ENCODE measurements around the gene HS6ST3.
"Not testable (repeated sequence)": the region's sequence is repeated elsewhere in the genome, so short reads cannot be mapped to it uniquely, and the experiment has no call there.

The HS6ST3 gene

DNA sequence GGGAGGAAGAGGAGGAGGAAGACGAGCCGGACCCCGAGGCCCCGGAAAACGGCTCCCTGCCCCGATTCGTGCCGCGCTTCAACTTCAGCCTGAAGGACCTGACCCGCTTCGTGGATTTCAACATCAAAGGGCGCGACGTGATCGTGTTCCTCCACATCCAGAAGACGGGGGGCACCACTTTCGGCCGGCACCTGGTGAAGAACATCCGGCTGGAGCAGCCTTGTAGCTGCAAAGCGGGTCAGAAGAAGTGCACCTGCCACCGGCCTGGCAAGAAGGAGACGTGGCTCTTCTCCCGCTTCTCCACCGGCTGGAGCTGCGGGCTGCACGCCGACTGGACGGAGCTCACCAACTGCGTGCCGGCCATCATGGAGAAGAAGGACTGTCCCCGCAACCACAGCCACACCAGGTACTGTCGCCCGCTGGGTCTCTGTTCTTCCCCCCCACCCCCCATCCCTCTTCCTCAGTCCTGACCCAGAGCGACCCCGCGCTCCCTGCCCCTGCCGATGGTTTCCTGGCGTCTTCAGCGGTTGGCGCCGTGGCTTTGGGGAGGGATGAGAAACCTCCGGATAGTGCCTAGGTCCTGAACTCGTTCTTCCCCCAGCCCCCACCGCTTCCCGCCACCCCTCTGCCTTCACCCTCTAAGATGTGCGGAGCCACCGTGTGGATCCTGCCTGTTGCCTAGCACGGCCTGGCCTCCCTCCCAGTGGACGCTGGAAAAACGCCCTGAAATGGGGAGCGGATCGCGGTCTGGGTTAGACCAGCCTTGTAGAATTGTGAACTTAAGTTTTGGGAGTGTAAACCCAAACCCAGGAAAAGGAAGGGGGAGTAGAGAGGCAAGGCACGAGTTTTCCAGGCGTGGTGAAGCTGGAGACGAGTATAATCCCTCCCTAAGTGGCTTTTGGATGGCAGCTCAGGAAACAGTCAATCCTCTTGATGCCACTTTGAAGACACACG lies 1.5 kb downstream of the HS6ST3 start:
- Histone ChIP-seq H3K27me3 (ENCODE audit: control insufficient read depth, insufficient read depth, low read length) (peaks cover 85% of the 10 kb centered on the region), H3K9me3 (ENCODE audit: control insufficient read depth, insufficient read depth, low read depth, low read length) (no peaks in the 10 kb centered on the region), H3K36me3 (ENCODE audit: control insufficient read depth, insufficient read depth, low read length) (no peaks in the 10 kb centered on the region), H3K27ac (ENCODE audit: low read depth, low read length) (no peak overlapping the region), H3K4me3 (ENCODE audit: low read depth, low read length) (peak overlapping the region; percentile 68), H3K9ac (ENCODE audit: low read length) (no peak overlapping the region), H3K4me1 (ENCODE audit: control insufficient read depth, insufficient read depth, low read length) (peaks cover 4% of the 10 kb centered on the region; the same call in 1 of the 2 replicates)

- H3K27me3 ChIP-seq (ENCODE audit: control insufficient read depth, insufficient read depth, low read length), result peaks cover 69% of the 10 kb centered on the region
- H3K36me3 ChIP-seq (ENCODE audit: control insufficient read depth, insufficient read depth, low read length), result no peaks in the 10 kb centered on the region
- H3K9ac ChIP-seq (ENCODE audit: low read length), result no peak overlapping the region
- H3K9me3 ChIP-seq (ENCODE audit: control insufficient read depth, insufficient read depth, low read depth, low read length), result no peaks in the 10 kb centered on the region
- H3K4me1 ChIP-seq (ENCODE audit: control insufficient read depth, insufficient read depth, low read length), result peaks cover 4% of the 10 kb centered on the region; the same call in 1 of the 2 replicates
- no peak overlapping the region for H3K4me3 ChIP-seq (ENCODE audit: low read depth, low read length)
- H3K27ac ChIP-seq (ENCODE audit: low read depth, low read length), result no peak overlapping the region
Observed at GRCh38 chr13:96093296-96094006, 3.5 kb downstream of the HS6ST3 start.

GRCh38 chr13:96100457-96101220 lies 10.7 kb downstream of the HS6ST3 start:
- Histone ChIP-seq H3K27me3 (ENCODE audit: control insufficient read depth, insufficient read depth, low read length) (peaks cover 1% of the 10 kb centered on the region; the same call in 1 of the 2 replicates), H3K9ac (ENCODE audit: low read length) (no peak overlapping the region), H3K4me1 (ENCODE audit: control insufficient read depth, insufficient read depth, low read length) (peaks cover 10% of the 10 kb centered on the region), H3K9me3 (ENCODE audit: control insufficient read depth, insufficient read depth, low read depth, low read length) (no peaks in the 10 kb centered on the region), H3K36me3 (ENCODE audit: control insufficient read depth, insufficient read depth, low read length) (no peaks in the 10 kb centered on the region), H3K4me3 (ENCODE audit: low read depth, low read length) (no peak overlapping the region), H3K27ac (ENCODE audit: low read depth, low read length) (no peak overlapping the region)

GRCh38 chr13:96104516-96104915 lies 14.6 kb downstream of the HS6ST3 start:
- Histone ChIP-seq H3K4me3 (ENCODE audit: low read depth, low read length) (no peak overlapping the region), H3K9ac (ENCODE audit: low read length) (no peak overlapping the region), H3K4me1 (ENCODE audit: control insufficient read depth, insufficient read depth, low read length) (peaks cover 10% of the 10 kb centered on the region), H3K27me3 (ENCODE audit: control insufficient read depth, insufficient read depth, low read length) (no peaks in the 10 kb centered on the region), H3K9me3 (ENCODE audit: control insufficient read depth, insufficient read depth, low read depth, low read length) (peaks cover 33% of the 10 kb centered on the region), H3K27ac (ENCODE audit: low read depth, low read length) (no peak overlapping the region), H3K36me3 (ENCODE audit: control insufficient read depth, insufficient read depth, low read length) (no peaks in the 10 kb centered on the region)

DNA sequence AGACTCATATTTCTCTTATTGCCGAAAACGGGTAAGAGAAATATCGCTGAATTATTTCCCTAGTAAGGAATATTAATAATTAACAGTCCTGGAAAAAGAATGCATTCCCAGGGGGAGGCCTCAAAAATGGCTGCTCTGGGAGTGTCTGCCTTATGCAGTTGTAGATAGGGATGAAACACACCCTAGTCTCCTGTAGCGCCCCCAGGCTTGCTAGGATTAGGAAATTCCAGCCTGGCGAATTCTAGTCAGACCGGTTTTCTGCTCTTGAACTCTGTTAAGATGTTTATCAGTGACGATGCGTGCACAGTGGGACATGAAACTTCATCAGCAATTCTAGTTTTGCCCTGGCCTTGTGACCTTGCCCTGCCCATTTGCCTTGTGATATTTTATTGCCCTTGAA lies 18.2 kb downstream of the HS6ST3 start:
- not testable (repeated sequence) for H3K9ac ChIP-seq (ENCODE audit: low read length); H3K4me3 ChIP-seq (ENCODE audit: low read depth, low read length); H3K27me3 ChIP-seq (ENCODE audit: control insufficient read depth, insufficient read depth, low read length); H3K36me3 ChIP-seq (ENCODE audit: control insufficient read depth, insufficient read depth, low read length); H3K4me1 ChIP-seq (ENCODE audit: control insufficient read depth, insufficient read depth, low read length); H3K27ac ChIP-seq (ENCODE audit: low read depth, low read length)
- H3K9me3 ChIP-seq (ENCODE audit: control insufficient read depth, insufficient read depth, low read depth, low read length), result peaks cover 40% of the 10 kb centered on the region

GRCh38 chr13:96109125-96109524 lies 19.2 kb downstream of the HS6ST3 start:
- H3K27me3 ChIP-seq (ENCODE audit: control insufficient read depth, insufficient read depth, low read length), result no peaks in the 10 kb centered on the region

DNA sequence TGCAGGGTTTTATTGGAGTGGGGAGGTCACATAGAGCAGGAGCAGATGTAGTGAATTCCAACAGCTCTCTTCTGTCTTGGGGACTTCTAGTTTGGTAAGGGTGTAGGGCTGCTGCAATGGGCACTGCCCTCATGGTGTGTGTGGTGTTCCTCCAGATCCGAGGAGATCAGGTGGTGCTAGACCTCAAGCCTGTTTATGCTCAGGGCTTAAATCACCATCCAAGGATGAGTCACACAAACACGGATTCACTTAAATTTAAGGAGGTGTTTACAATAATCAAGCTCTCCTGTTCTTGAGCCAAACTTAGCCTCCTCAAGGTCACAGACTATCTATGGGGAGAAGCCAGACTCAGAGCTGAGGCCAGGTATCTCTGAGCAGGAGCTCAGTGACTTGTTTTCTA lies 23.0 kb downstream of the HS6ST3 start:
- H3K36me3 ChIP-seq (ENCODE audit: control insufficient read depth, insufficient read depth, low read length), result no peaks in the 10 kb centered on the region
- H3K4me1 ChIP-seq (ENCODE audit: control insufficient read depth, insufficient read depth, low read length), result no peaks in the 10 kb centered on the region
- H3K27ac ChIP-seq (ENCODE audit: low read depth, low read length), result no peak overlapping the region
- H3K9me3 ChIP-seq (ENCODE audit: control insufficient read depth, insufficient read depth, low read depth, low read length), result peaks cover 22% of the 10 kb centered on the region
- no peak overlapping the region for H3K4me3 ChIP-seq (ENCODE audit: low read depth, low read length)
- H3K27me3 ChIP-seq (ENCODE audit: control insufficient read depth, insufficient read depth, low read length), result no peaks in the 10 kb centered on the region
- H3K9ac ChIP-seq (ENCODE audit: low read length), result no peak overlapping the region

More at GRCh38 chr13:96109125-96109524, 19.2 kb downstream of the HS6ST3 start:
- Histone ChIP-seq H3K27ac (ENCODE audit: low read depth, low read length) (no peak overlapping the region), H3K9me3 (ENCODE audit: control insufficient read depth, insufficient read depth, low read depth, low read length) (peaks cover 40% of the 10 kb centered on the region), H3K4me1 (ENCODE audit: control insufficient read depth, insufficient read depth, low read length) (peaks cover 6% of the 10 kb centered on the region), H3K36me3 (ENCODE audit: control insufficient read depth, insufficient read depth, low read length) (no peaks in the 10 kb centered on the region), H3K4me3 (ENCODE audit: low read depth, low read length) (no peak overlapping the region), H3K9ac (ENCODE audit: low read length) (no peak overlapping the region)

- H3K9ac ChIP-seq (ENCODE audit: low read length); H3K27ac ChIP-seq (ENCODE audit: low read depth, low read length); H3K36me3 ChIP-seq (ENCODE audit: control insufficient read depth, insufficient read depth, low read length); H3K4me1 ChIP-seq (ENCODE audit: control insufficient read depth, insufficient read depth, low read length); H3K27me3 ChIP-seq (ENCODE audit: control insufficient read depth, insufficient read depth, low read length); H3K4me3 ChIP-seq (ENCODE audit: low read depth, low read length); H3K9me3 ChIP-seq (ENCODE audit: control insufficient read depth, insufficient read depth, low read depth, low read length): not testable (repeated sequence)
Observed at GRCh38 chr13:96115368-96115767, 25.5 kb downstream of the HS6ST3 start.

DNA sequence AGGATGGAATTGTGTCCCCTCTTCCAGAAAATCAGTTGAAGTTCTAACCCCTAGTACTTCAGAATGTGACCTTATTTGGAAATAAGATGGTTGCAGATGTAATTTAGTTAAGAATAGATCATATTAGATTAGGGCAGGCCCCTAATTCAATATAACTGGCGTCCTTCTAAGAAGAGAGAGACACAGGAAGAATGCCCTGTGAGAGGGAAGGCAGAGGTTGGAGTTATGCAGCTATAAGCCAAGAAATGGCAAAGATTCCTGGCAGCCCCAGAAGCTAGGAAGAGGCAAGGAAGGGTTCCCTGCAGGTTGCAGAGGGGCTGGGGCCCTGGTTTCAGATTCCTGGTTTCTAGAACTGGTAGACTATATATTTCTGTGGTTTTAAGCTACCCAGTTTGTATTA lies 30.0 kb downstream of the HS6ST3 start:
- H3K4me1 ChIP-seq (ENCODE audit: control insufficient read depth, insufficient read depth, low read length), result no peaks in the 10 kb centered on the region
- H3K9me3 ChIP-seq (ENCODE audit: control insufficient read depth, insufficient read depth, low read depth, low read length), result no peaks in the 10 kb centered on the region
- no peaks in the 10 kb centered on the region for H3K27me3 ChIP-seq (ENCODE audit: control insufficient read depth, insufficient read depth, low read length)
- H3K9ac ChIP-seq (ENCODE audit: low read length), result no peak overlapping the region
- H3K36me3 ChIP-seq (ENCODE audit: control insufficient read depth, insufficient read depth, low read length), result no peaks in the 10 kb centered on the region
- H3K27ac ChIP-seq (ENCODE audit: low read depth, low read length), result no peak overlapping the region
- H3K4me3 ChIP-seq (ENCODE audit: low read depth, low read length), result no peak overlapping the region

GRCh38 chr13:96130818-96131340 lies 41.0 kb downstream of the HS6ST3 start:
- Histone ChIP-seq H3K36me3 (ENCODE audit: control insufficient read depth, insufficient read depth, low read length) (no peaks in the 10 kb centered on the region), H3K27me3 (ENCODE audit: control insufficient read depth, insufficient read depth, low read length) (no peaks in the 10 kb centered on the region), H3K9ac (ENCODE audit: low read length) (no peak overlapping the region), H3K9me3 (ENCODE audit: control insufficient read depth, insufficient read depth, low read depth, low read length) (no peaks in the 10 kb centered on the region), H3K27ac (ENCODE audit: low read depth, low read length) (no peak overlapping the region), H3K4me3 (ENCODE audit: low read depth, low read length) (no peak overlapping the region), H3K4me1 (ENCODE audit: control insufficient read depth, insufficient read depth, low read length) (no peaks in the 10 kb centered on the region)

Measured in HUES6 (cell line).